Dermis microvascular lymphatic vessel endothelial cell (primary cell): Measurements from ENCODE around the gene CSNK1A1L. TPM values are rescaled to one million over a fixed set of nuclear protein-coding genes. Genes with fewer than 3 reads are reported as not detected.

Source experiments
- DNase-seq, 2 donors: peaks; one replicate each; pipeline versions ENCODE4 v3.0.0 to v3.0.0-alpha.2; 2010; ENCODE audit warnings: low read depth in 2 of 2
- total RNA-seq: library from RNA; depleted of rRNA; stranded (reverse); fragments of >200 nt; gene quantifications from 2 replicates; pipeline ENCODE4 v1.2.1, GENCODE V29; 2014

Gene CSNK1A1L
- total RNA-seq, 1 donor from 2014 or later, result not detected

DNA sequence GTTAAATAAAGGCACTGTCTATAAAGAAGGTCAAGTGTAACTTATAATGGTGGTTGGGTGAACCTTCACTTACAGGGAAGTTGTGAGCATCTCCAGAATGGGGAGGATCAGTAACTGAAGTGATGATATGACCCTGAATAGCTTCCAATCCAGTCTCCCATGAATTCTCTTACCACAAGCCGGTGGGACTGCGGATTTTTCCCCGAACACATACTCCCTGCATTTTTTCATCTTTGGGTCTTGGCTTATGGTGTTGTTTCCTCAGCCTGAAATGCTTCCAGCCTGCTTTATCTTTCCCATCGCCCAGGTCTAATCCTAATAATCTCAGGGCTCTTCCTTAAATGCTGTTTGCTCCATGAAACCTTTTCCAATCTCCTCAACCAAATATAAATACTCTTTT lies 2.0 kb upstream of the CSNK1A1L start:
- DNase-seq, result no peak

DNA sequence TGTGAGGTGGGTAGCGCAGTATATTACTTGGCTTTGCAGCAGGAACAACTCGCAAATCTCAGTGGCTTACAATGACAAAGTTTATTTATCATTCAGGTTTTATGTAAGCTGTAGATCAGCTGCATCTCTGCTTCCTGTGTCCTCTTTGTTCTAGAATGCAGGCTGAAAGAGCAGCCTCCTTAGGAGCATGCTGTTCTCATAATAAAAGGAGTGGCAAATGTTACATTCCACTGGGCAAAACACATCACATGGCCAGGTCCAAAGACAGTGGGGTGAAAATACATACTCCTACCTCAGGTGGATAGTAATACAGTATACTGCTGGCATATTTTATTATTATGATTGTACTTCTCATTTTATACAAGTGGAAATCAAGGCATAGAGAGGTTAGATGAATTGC lies 1.2 kb upstream of the CSNK1A1L start:
- no peak for DNase-seq

DNA sequence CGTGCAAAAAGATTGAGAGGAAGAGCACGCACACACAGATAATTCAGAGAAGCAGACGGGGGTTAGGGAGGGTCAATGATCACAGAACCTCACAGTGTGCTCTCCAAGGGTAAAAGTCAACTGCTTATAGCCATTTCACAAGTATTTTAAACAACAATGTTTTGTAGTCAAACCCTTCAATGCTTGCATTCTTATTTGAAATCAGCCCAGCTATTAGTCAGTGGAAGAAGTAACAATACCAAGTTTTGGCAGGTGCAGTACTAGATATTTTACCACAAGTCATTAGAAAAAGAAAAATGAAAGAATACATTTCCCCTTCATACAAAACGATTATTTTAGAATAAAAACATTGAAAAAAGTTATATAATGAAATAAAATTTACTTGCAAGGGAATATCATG lies 2.6 kb downstream of the CSNK1A1L start:
- DNase-seq, result no peak

DNA sequence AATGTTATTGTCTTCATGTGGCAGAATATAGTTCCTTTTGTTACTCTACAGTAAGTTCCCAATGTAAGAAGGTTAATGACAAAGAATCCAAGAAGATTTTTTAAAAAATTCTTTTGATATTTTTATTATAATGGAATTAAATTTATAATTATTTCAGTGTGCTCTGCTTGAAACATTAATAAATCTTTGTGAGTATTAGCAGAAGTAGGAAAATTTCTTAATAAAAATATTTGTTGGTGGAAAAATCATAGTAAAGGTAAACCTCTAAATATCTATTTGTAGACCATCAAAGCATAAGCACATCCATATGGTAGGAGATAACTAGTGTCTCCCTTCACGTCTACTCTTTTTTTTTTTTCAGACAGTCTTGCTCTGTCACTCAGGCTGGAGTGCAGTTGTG lies 4.3 kb downstream of the CSNK1A1L start:
- no peak for DNase-seq

DNA sequence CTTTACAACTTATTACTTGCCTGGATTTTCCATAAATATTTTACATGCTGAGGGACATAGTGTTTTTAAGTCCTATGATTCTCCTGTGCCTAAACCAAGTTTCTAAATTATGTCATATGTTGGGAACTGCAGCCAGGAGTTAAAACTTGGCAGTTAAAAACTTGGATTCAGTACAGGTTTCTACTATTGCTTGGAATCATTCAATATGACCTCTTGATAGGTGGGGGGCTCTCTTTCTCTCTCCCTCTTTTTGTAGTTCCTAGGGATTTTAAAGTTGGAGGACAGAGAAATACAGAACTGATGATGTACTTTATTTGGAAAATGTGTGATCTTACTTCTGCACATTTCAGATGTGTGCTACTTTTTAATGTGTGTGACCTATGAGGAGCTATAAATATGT lies 4.7 kb downstream of the CSNK1A1L start:
- no peak for DNase-seq

DNA sequence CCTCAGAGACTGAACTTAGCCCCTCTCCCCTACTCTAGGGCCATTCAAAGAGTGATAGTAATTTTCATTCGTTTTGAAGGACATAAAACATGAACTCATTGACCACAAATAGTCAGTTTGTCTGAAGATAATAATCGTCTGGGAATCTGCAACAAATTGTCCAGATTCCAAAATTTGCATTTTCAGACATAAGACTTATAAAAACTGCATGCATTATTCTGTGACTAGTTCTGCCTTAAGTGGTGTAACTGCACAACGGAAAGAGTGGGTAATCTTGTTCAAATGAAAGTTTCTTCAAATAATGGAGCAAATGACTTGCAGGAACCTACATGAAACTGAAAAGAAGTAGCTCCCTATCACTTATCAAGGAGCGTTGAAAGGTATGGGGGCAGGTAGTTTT lies 8.4 kb downstream of the CSNK1A1L start:
- DNase-seq, result no peak

DNA sequence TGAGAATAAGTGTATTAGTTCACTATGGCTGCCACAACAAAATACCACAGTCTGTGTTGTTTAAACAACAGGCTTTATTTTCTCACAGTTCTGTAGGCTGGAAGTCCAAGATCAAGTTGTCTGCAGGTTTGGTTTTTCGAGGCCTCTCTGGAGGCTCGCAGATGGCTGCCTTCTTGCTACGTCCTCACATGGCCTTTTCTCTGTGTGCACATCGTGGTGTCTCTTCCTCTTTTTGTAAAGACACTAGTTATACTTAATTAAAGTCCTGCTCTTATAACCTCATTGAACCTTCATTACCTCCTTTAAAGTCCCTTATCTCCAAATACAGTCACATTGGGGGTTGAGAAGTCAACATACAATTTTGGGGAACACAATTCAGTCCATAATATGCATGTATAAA lies 10.6 kb downstream of the CSNK1A1L start:
- DNase-seq, result no peak

DNA sequence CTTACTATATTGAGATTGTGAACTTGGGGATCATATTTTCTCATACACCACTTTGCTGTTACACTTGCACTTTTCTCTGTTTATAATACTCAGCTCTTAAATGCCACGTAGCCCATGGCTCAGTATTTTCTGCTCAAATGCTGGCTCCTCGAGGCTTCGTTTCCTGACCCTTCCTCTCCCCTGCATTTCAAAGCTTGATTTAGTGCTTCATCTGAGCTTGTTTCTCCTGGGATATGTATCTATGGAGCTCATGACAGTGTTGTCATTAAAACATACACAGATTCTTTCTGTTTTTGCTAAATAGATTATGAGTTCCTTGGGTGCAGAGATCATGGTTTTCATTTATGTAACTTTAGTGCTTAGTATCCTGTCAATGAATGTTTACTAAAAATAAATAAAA lies 11.4 kb downstream of the CSNK1A1L start:
- no peak for DNase-seq

DNA sequence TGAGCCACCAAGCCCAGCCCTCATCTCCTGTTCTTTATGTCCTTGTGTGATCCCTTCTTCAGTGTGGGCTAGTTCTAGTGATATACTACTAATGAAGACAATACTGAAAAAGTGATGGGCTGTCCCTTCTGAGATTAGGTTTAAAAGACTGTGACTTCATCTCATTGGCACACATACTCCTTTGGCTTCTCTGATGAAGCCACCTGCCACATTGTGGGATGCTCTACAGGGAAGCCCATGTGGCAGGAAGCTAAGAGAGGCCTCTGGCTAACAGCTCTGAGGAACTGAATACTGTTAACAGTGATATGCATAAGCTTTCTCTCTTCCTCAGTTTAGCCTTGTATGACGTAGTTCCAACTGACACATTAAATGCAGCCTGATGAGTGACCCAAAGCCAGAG lies 13.6 kb downstream of the CSNK1A1L start:
- no peak for DNase-seq

DNA sequence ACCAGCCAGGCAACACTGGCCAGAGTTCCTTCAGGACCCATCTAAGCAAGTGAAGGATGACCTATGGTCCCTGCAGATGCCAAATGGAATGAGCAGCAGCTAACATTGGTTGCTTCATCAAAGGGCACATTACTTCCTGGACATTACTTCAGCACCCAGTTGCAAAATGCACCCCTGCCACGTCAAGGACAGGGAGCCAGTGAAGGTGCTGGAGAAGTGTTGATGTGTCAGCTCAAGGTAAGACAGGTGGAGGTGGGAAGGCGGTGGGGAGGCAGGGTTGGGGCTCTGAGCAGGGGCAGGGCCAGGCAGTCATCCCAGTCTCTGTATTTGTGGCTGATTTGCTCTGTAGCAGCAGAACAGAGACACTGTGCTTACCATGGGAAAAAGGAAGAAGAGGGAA lies 14.6 kb downstream of the CSNK1A1L start:
- DNase-seq, result no peak

DNA sequence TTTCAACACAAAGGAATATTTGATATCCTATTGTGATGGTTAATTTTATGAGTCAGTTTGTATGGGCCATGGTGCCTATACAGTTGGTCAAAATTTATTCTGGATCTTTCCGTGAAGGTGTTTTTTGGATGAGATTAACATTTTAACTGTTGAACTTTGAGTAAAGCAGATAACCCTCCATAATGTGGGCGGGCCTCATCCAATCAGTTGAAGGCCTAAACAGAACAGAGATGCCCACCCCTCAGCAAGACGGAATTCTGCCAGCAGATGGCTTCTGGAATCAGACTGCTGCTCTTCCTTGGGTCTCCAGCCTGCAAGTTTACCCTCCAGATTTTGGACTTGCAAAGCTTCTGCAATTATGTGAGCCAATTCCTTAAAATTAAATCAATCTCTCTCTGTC lies 16.0 kb downstream of the CSNK1A1L start:
- DNase-seq, result no peak

DNA sequence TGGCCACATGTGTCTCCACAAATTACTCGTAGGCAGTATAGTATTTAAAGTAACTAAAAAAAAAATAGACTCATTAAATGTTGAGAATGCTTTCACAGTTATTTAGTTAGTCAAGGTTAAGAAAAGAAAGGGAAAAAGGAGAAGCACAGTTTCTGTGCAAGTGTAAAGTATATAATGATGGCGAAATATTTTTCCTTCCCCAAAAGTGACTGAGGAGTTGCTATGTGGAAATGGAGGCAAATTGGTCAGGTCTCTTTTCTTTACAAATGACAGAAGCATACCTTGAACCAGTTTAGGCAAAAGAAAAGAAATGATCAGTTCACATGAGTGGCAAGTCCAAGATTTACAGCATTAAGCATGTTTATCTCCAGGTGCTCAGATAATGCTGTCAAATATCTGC lies 18.0 kb downstream of the CSNK1A1L start:
- no peak for DNase-seq

DNA sequence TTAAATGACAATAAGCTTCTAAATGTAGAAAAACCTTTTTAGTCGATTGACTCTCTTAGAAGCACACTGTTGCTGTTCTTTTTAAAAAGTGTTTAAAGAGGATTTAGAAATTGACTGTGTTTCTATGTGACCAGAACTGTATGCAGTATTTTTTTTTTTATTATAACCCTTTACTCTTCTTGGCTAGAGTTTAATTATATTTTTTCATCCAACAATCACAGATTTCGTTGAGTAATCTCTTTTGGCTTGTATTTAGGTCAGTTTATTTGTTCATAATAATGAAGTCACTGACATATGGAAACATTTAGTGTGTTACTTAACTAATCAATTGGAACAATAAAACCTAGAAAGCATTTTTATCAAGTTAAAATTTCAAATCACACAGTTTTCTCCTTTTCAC lies 19.9 kb downstream of the CSNK1A1L start:
- DNase-seq, result no peak

DNA sequence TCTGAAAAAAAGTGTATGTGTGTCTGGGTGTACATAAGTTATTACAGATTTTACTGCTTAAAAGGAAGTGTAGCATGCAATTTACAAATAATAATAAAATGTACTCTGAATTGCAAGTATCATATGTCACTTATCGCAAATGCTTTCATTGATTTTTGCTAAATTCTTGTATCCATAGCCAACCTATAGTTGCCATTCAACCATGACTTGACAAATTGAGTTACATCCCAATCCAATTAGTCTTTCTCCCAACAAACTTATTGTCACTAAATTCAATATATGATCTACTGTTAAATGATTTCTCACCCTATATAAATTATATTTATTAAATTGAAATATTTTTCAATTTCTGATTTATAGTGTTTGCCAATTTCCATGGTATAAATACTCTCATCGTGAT lies 28.6 kb downstream of the CSNK1A1L start:
- no peak for DNase-seq

DNA sequence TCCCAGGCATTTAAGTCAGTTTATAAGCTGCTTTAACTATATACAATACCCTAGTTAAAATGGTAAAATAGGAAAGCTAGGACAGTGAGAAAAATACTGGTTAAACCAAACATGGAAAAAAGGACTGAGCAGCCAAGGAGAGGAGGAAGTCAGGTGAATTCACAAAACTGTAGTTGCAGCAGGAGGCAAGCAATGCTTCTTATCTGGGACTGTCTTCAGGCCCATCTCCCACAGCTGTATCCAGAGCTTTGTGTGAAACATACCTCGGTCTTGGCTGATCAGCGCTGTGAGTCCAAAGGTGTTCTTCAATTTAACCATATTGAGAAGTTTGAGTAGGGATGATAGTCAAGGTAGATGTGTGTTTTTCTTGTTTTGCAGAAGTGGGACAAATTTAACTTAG lies 30.3 kb downstream of the CSNK1A1L start:
- no peak for DNase-seq

DNA sequence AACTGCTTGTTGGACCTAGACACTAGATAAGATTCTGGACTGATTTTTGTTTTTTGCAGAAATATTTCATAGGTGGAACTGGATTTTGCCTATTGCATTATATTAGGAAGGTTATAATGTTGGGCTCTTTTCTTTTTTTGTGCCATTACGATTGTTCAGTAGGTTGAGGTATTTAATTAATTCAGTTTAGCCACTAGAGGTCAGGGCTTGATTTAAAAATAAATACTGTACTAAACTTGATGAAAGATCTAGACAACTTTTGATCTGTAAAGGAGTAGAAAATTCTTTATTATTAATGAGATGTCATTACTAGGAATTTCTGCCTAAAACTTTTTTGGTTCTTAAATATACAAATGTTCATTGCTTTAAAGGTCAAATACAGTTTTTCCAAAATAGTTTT lies 30.8 kb downstream of the CSNK1A1L start:
- DNase-seq, result peak; percentile 33 to 59

DNA sequence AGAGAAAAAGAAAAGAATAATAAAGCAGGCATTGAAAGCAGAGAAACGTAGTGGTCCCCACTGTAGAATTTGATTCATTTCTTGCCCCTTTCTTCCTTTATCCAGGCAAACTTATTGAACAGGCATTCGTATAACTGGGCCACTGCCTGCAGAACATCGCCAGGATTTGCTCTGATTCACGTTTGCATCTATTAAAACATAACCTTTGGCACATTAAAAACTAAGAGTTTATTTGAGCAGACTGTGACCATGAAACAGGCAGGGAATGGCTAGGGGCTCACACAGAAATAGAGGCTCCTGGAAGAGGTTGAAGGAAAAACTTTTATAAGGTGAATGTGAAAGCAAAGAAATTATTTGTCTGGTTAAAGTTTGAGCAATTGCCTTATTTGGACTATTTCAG lies 33.4 kb downstream of the CSNK1A1L start:
- no peak for DNase-seq

DNA sequence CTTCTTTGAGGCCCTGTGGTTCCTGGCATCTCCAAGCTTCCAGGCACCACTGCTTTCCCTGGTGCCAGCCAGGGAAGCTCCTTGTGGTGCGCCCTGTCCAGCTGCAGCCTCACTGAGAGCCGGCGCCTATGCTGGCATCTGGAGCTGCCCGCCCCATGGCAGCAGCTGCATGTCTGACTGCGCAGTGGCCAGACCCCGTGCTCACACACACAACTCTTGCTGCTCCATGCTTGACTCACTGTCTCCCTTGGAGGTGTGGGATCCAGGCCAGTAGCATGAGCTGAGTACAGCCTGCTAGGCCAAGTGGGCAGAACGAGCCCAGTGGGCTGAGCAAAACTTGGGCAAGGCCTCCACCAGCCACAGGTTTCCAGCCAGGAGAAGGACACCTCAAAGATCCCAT lies 34.5 kb downstream of the CSNK1A1L start:
- no peak for DNase-seq

DNA sequence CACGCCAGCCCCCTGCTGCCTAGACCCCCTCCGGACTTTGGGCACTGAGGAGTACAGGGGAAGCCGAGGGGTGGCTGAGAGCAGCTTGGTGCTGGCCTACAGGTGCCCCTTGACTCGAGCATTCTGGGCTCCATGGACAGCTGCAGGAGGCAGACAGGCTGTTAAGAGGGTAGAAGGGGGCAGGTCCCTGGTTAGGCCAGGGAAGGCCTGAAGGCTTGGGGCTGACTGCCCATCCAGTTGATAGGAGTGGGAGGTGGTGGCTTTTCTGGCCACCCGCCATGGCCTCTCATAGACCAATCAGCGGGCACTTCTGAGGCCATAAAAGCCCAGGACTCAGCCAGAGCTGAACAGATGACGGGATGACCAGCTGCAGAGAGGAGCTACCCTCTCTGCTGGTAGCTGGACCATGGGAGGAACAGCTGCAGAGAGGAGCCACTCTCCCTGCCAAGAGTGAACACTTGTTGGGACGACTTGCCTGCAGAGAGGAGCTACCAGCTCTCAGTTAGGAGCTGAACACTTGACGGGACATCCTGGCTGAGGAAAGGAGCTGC lies 35.2 kb downstream of the CSNK1A1L start:
- no peak for DNase-seq

DNA sequence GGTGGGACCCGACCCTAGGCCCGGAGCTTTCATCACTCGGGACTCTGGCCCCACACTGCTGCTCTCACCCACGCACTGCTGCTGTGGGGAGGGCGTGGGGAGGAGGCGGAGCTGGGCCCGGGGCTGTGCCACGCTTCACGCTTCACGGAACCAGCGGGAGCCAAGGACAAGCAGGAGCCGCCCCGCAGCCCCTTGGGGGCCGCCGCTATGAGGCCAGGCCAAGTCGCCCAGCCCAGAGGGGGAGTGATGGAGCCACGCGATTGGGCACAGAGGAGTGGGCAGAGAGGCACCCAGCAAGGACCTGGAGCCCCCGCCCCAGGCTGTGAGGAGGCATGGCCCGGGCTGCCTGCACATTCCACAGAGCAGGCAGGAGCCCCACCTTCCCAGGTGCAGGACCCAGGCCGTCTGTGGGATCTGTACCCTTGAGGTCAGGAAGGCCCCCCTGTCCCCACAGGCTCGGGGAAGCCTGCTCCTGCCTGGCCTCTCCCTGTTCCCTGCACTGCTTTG lies 35.8 kb downstream of the CSNK1A1L start:
- no peak for DNase-seq

DNA sequence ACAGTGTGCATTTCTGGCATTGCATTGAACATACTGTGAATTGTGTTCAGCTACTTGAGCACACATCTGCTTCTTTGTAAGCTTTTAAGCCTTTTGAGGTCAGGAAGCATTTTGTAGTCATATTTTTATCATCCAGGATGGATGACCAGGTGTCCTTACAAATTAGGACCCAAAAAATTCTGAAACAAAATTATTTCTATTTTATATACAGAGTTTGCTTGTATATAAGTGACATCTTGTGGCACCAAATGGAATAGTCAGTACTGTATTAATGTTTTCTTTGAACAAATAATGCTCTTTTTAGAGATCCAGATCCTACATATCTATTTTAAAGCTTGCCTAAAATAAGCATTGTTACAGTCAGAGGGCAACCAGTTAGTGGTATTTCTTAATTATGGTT lies 36.5 kb downstream of the CSNK1A1L start:
- DNase-seq, result peak in 1 of 2 donors; percentile 33

DNA sequence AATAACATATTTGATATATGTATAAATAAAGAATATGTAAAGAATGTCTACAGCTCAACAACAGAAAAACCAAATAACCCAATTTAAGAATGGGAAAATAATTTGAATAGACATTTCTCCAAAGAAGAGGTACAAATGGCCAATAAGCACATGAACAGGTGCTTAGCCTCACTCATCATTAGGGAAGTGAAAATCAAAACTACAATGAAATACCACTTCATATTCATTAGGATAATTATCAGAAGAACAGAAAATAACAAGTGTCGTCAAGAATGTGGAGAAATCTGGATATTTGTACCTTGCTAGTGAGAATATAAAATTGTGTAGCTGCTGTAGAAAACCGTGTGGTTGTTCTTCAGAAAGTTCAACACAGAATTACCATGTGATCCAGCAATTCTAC lies 37.6 kb downstream of the CSNK1A1L start:
- no peak for DNase-seq

DNA sequence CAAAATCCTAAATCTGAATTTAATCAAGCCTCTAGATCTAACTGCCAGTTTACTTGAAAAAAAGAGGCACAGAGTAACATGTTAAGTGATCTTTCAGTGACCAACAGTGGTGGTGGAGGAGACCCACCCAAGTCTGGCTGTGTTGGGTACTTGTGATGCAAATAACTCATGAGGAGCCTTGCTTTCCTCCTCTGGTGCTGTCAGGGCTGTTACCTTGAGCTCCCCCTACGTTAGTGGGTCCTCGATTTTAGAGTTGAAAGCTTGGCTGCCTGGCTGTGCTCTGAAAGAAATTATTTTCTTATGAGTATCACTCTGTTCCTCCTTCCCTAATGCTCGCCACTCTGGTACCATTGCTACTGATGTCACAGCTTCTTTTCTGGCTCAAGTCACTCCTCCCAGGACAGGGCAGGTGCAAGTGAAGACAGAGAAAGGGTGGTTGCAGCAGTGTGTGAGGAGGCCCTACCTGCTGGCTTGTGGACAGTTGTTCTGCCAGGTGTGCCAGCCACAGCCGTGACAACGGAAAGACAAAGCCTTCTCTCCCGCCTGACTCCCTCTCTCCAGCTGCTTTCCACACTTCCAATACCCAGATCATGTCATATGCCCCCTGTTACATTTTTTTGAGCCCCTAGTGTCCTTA lies 39.5 kb downstream of the CSNK1A1L start:
- DNase-seq, result no peak

DNA sequence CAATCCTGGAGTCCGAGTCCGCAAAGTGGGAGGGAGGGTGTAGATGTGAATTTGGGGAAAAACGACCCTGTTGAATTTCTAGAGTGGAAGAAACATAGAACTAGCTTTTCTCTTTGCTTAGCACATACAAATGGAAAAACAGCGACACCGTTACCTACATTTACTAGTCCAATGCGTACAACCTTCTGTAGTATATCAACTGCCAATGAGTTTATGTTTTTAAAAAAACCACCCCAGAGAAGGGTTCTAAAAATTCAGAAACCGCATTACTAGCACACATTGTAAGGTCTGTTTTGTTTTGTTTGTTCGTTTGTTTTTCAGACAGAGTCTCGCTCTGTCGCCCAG lies 45.6 kb downstream of the CSNK1A1L start:
- DNase-seq, result no peak
